HL-60 (cell line): Measurements from ENCODE around the gene FGF22.

Experiments used
- CTCF ChIP-seq: IDR thresholded peaks from one replicate; pipeline ENCODE4 v1.5.1; 2011; ENCODE audit warnings: low read length, control low read depth, inconsistent platforms; ENCODE audit not compliant: insufficient read depth
- GABPA ChIP-seq: IDR thresholded peaks from 2 replicates; pipeline ENCODE4 v1.6.1; 2012; ENCODE audit warnings: low read depth
- POLR2AphosphoS5 ChIP-seq: IDR thresholded peaks from 2 replicates; pipeline ENCODE4 v1.6.1; 2012; ENCODE audit warnings: low read depth
- REST ChIP-seq: IDR thresholded peaks from 2 replicates; pipeline ENCODE4 v1.6.1; 2012; ENCODE audit warnings: low read depth; ENCODE audit not compliant: insufficient replicate concordance
- SPI1 ChIP-seq: IDR thresholded peaks from 2 replicates; pipeline ENCODE4 v1.6.1; 2012; ENCODE audit warnings: low read depth, mild to moderate bottlenecking, borderline replicate concordance

- no peak for TF ChIP-seq CTCF
- no peak for TF ChIP-seq GABPA
- no peak for TF ChIP-seq REST
- TF ChIP-seq POLR2AphosphoS5, result no peak
- TF ChIP-seq SPI1, result no peak
These were observed 25.7 kb upstream of the FGF22 start for GRCh38 chr19:613732-614567.
